ENCODE results near the gene CFAP46.

CFAP46 gene

DNA sequence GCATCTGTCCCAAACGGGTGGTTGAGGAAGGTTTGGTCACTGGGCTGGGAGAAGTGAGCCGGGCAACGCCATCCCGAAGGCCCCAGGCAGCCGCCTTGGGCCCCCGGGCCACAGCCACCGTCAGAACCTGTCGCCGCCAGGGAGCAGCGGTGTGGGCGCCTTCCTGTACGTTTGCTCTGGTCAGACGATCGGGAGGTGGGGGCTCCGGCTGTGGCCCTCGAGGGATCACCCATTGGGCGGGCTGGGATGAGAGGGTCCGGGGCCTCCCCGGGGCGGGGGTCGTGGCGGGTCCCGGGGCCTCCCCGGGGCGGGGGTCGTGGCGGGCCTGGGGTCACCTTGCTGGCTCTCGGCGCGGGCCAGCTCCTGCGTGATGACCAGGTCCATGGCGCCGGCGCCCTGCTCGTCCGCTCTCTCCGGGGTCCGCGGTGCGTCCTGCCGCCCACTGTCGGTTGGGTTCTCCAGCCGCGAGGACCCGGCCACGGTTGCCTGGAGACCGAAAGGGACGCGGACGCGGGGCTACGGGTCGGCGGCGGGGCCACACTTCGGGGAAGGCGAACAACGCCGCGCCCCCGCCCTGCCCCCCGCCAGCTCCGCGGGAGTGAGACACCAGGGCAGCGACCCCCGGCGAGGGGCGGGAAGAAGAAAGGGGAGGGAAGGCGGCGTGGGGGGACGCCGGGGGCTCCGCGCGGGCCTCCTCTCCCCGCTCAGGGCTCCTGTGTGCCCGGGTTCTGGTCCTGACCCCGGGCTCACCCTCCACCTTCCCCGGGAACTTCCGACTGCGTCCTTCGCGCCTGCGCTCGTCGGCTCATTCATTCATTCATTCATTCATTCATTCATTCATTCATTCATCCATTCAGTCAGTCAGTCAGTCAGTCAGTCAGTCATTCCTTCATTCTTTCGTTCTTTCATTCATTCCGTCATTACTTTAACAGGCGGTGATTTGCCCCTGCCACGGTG is at the start of gene CFAP46:
CFAP46 (minus strand) TSS at position 470 of the 957 bp plus-strand sequence; CDS start at position 384, 86 bp downstream.
- DNase-seq: peak; percentile 82

DNA sequence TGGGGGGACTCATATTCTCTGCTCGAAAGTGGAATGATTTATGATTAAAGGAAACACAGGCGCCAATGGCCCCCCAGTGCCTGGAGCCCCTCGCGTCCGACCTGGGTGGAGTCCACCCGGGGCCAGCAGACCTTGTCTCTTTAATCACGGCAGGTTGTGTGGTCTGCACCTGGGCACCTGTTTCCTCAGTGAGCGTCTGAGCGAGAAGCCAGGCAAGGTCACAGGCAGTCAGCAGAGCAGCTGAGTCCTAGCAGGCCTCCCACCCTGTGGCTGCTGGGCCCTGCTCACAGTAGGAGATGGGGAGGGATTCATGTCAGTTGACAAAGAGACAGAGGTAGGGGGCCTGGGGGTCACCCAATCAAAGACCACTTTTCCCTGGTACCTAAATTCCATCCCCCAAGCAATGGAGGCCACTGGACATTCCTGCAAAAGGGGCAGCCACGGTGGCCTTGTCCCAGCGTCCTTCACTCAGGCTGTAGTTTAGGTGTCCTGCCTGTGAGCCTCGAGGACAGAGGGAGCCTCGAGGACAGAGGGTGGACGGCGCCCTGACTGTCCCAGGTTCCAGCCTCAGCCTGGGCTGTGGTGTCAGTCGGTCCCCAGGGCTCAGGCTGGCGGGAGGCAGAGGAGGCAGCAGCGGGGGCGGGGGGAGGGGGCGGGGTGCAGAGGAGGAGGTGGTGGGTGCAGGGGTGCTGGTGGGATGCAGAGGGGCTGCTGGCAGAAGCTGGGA is 49.5 kb upstream of the CFAP46 start:
- peak; percentile 15 for DNase-seq

DNA sequence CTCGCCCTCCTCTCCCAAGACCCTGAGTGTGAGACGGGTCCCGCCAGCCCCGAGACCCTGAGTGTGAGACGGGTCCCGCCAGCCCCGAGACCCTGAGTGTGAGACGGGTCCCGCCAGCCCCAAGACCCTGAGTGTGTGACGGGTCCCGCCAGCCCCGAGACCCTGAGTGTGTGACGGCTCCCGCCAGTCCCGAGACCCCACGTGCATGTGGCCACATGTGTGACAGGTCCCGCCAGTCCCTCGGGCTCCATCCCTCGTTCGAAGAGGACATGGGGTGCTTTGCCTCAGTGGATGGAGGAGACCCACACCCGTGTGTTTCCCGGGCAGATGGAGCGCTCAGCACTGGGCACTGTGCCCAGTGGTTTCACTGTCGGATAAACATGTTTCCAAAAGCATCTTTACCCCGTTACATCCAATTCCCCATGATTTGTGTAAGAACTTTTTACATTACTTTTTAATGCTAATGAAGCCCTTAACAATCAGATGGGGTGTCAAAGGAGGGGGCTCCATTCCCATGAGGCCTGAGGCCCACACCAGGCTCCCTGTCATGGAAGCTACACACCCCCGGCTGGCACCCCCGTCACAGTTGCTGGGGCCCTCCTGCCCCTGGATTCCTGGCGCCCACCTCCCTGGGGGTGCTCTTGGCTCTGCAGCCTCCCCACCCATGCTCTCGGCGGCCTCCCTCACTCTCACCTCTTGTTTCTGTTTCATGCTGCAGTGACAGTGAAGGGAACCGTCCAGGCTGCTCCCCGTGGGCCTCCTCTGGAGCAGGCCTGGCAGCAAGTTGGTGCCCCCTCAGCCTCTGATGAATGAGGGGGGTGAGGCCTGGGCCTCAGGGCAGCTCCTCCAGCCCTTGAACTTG is 48.5 kb upstream of the CFAP46 start:
- peak; percentile 39 for DNase-seq

DNA sequence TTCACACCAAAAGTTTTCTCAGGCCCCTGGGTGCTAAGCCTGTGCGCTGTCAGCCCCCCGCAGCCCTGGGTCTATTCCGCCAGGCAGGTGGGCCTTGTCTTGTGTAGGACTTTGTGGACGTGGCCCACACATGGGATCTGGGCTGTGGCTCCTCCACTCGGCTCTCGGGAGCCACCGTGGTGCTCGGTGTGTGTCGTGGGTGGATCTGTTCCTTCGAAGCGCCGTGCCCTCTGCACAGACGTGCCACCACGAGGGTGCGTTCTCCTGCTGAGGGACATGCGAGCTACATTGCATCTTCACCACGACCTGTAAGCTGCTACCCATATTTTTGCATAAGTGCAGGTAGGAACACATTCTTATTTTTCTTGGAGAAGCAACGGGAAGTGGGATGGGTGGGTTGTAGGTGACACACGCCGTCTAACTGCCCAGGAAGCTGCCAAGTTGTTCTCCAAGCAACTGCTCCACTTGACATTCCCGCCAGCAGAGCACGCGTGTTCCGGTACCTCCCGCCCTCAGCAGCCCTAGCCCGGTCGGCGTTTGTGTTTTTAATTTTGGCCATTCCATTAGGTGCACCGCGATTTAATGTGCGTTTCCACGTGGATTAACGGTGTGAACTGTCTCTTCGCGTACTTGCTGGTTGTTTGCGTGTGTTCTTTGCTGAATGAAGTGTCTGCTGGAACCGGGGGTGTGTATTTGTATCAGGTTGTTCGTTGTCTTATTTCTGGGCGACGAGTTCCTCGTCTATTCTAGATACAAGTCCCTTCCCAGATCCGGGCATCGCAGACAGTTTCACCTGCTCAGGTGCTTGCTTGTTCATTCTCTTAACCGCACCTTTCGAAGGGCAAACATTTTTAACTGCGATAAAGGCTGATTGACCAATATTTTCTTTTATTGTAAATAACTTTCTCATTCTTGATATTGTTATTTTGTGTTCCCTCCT is 47.4 kb upstream of the CFAP46 start:
- DNase-seq: peak; percentile 20

GRCh38 chr10:132988988-132989387 is 46.6 kb upstream of the CFAP46 start:
- peak; percentile 27 for DNase-seq

- DNase-seq: peak; percentile 87
Measured at GRCh38 chr10:132987671-132988571, 45.6 kb upstream of the CFAP46 start.

GRCh38 chr10:132986978-132987377 is 44.6 kb upstream of the CFAP46 start:
- DNase-seq: peak; percentile 23

GRCh38 chr10:132986576-132986975 is 44.2 kb upstream of the CFAP46 start:
- DNase-seq: peak; percentile 18

DNA sequence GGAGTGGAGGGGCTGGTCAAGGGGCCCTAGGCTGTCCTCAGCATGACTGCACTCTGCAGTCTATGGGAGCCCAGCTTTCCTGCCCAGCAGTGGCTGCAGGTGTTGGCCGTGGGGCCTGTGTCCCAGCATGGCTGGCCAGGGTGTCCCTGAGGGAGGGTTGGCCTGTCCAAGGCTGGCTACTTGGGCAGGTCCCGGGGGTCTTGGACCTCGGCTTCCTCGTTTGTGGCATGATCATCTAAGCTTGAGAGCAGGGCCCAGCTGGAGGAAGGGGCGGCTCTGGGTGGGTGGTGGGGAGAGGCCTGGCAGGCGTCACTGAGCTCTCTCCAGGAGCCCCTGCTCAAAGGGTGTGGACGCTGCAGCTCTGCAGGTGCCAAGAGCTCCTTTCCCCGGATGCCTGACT is 43.7 kb upstream of the CFAP46 start:
- DNase-seq: peak; percentile 20

GRCh38 chr10:132985546-132985900 is 43.2 kb upstream of the CFAP46 start:
- DNase-seq: no peak

DNA sequence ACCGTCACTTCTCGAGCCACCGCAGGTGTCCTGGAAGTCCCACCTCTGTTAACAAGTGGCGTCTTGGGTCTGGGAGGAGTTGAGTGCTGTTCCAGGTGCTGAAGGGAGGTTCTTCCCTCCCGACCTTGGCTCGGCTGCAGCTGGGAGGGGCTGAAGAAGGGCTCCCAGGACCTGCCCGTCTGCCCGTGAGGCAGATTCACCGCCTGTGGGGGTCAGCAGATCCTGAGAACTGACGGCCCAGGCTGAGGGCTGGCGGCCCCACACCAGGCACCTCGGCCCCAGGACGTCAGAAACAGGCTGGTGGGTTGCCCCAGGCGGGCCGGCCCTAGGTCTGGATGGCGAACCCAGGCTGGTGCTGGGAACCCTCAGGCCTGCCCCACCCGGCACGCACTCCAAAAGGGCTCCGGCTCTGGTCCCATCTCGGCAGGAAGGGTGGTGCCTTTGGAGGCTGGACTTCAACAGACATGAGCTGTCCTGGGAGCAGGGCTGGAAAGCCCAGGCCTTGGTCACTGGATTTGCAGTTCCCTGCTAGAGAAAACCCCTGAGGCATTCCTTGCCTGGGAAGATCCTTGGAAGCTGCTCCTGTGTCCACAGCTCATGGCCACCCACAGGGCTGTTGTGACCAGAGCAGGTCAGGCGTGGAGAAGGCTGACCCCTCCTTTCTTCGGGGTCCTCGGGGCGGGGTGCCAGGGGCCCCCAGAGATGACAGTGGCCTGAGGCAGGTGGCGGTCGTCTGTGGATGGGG is 42.6 kb upstream of the CFAP46 start:
- DNase-seq: peak; percentile 29

- DNase-seq: no peak
Measured at GRCh38 chr10:132984008-132984295, 41.6 kb upstream of the CFAP46 start.

- peak; percentile 26 for DNase-seq
Measured at GRCh38 chr10:132983252-132984007, 41.1 kb upstream of the CFAP46 start.

DNA sequence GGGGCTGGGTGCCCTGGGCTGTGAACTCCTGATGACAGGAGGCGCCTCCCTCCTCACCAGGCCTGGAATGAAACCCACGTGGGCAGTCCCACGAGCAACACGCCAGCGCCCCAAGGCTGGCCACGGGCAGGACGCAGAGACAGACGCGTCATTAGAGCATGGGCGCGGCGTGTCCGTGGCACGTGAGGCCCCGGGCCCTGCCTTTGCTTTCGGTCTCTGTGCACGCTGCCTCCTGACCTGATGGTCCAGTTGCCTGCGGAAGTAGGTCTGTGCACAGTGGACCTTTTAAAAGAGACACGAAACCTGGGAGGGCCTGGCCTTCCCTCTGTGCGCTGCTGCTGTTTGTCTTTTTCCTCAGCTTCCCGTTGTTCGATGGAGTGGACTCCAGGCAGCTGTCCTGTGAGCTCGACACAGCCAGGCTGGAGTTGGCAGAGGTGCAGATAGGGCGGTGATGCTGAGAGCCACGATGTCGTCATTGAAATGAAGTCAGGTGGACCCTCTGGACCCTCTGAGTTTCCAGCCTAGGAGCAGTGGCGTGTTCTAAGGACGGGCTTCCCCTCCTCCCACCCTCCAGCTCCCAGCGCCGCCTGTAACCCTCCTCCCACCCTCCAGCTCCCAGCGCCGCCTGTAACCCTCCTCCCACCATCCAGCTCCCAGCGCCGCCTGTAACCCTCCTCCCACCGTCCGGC is 40.1 kb upstream of the CFAP46 start:
- peak; percentile 61 for DNase-seq

DNA sequence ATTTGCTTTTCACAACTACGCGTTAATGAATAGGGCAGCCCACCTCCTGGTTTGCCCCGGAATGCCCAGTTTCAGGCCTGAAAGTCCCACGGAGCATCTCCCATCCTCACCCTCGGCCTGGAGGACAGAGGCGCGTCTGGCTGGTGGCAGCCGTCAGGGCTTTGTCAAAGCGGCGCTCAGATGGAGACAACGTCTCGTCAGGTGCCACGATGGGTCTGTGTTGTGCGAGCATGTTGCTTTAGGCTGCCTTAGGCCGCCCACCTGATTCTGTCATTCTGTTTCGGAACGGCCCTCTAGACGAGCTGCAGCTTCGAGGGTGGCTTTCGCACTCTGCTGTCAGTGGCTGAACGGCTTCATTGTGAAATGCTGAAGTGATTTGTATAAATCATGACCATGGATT is 39.4 kb upstream of the CFAP46 start:
- DNase-seq: peak; percentile 4

GRCh38 chr10:132981173-132981555 is 38.8 kb upstream of the CFAP46 start:
- peak; percentile 4 for DNase-seq

DNA sequence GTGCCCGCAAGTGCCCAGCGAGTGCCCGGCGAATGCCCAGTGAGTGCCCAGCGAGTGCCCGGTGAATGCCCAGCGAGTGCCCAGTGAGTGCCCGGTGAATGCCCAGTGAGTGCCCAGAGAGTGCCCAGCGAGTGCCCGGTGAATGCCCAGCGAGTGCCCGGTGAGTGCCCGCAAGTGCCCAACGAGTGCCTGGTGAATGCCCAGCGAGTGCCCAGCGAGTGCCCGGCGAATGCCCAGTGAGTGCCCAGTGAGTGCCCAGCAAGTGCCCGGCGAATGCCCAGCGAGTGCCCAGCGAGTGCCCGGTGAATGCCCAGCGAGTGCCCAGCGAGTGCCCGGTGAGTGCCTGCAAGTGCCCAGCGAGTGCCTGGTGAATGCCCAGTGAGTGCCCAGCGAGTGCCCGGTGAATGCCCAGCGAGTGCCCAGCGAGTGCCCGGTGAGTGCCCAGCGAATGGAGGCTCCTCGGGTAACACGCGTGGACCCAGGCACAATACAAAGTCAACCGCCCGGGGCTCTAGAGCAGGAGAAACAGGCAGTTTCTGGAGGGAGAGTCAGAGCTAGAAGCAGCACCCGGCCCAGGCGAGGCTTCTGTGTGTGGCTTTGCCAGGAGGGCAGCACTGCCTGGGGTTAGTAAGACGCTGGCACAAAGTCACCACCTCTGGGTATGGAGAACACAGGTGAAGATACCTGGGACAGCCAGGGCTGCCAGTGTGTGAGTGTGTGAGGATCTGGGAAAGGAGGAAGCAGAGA is 38.2 kb upstream of the CFAP46 start:
- DNase-seq: peak; percentile 23

Data from left hindlimb (tissue), 1 donor.